PC-3 (cell line): Measurements from ENCODE around the gene TBC1D16. TPM values are rescaled to one million over a fixed set of nuclear protein-coding genes. Genes with fewer than 3 reads are reported as not detected.

Source experiments
- ATAC-seq: fragments of 200-7000 bp; cut with Tn5 transposase; 2 replicates; pipeline ENCODE4 v1.9.1; 2020; ENCODE audit warnings: mild to moderate bottlenecking, moderate library complexity
- BruUV-seq: library from RNA; stranded (reverse); fragments of 400-500 nt; replicated peaks from 2 replicates; lab custom pipeline; 2021; lab: Mats Ljungman, UMichigan
- CTCF ChIA-PET: fragments of 300-600 bp; sonication (Branson Sonifier 250); formaldehyde crosslinking; loops from one replicate; lab custom pipeline; 2022; ENCODE audit warnings: antibody characterized with exemption; lab: Charles Lee
- POLR2A ChIA-PET: fragments of 300-600 bp; sonication (Branson Sonifier 250); formaldehyde crosslinking; loops from one replicate; lab custom pipeline; 2022; ENCODE audit warnings: antibody characterized with exemption; ENCODE audit not compliant: unreplicated experiment; lab: Charles Lee
- DNase-seq: peaks from one replicate; pipeline ENCODE4 v3.0.0-alpha.2; 2015
- H2AFZ ChIP-seq: fragments of 300-600 bp; sonication (generic); 2 replicates; pipeline ENCODE4 v1.6.0; 2016; ENCODE audit warnings: antibody characterized with exemption, low read length
- H3F3A ChIP-seq: fragments of 300-600 bp; sonication (generic); one replicate; pipeline ENCODE4 v1.6.0; 2017; ENCODE audit warnings: antibody characterized with exemption, low read length, control low read depth, mild to moderate bottlenecking; ENCODE audit not compliant: unreplicated experiment
- H3K27ac ChIP-seq: fragments of 300-600 bp; sonication (generic); 2 replicates; pipeline ENCODE4 v1.5.1; 2016; ENCODE audit warnings: mild to moderate bottlenecking, low read length
- H3K27me3 ChIP-seq: fragments of 300-600 bp; sonication (generic); 2 replicates; pipeline ENCODE4 v1.6.1; 2016; ENCODE audit warnings: low read length, mixed read lengths
- H3K36me3 ChIP-seq: fragments of 300-600 bp; sonication (generic); 2 replicates; pipeline ENCODE4 v1.6.1; 2016; ENCODE audit warnings: low read depth, mixed run types, low read length, mixed read lengths
- H3K4me1 ChIP-seq: fragments of 300-600 bp; sonication (generic); 2 replicates; pipeline ENCODE4 v1.5.1; 2016; ENCODE audit warnings: low read length; ENCODE audit not compliant: insufficient read depth
- H3K4me2 ChIP-seq: fragments of 300-600 bp; sonication (generic); 2 replicates; pipeline ENCODE4 v1.6.0; 2016; ENCODE audit warnings: low read length
- H3K4me3 ChIP-seq: fragments of 300-600 bp; sonication (generic); 2 replicates; pipeline ENCODE4 v1.5.1; 2016; ENCODE audit warnings: mild to moderate bottlenecking, low read length, mixed read lengths
- H3K79me2 ChIP-seq: fragments of 300-600 bp; sonication (generic); 2 replicates; pipeline ENCODE4 v1.6.1; 2017; ENCODE audit warnings: low read length, mixed read lengths
- H3K9ac ChIP-seq: fragments of 300-600 bp; sonication (generic); 2 replicates; pipeline ENCODE4 v1.6.0; 2016; ENCODE audit warnings: mild to moderate bottlenecking, low read length
- H3K9me2 ChIP-seq: fragments of 300-600 bp; sonication (generic); replicated peaks from 2 replicates; pipeline ENCODE4 v1.6.1; 2016; ENCODE audit warnings: mixed run types, low read length, mixed read lengths
- H3K9me3 ChIP-seq: fragments of 300-600 bp; sonication (generic); 2 replicates; pipeline ENCODE4 v1.6.1; 2016; ENCODE audit warnings: low read length, mixed read lengths
- H4K20me1 ChIP-seq: fragments of 300-600 bp; sonication (generic); 2 replicates; pipeline ENCODE4 v1.6.1; 2016; ENCODE audit warnings: low read length, mixed read lengths
- CTCF ChIP-seq: fragments of 300-600 bp; sonication (generic); conservative IDR thresholded peaks from 2 replicates; pipeline ENCODE4 v1.5.1; 2017; ENCODE audit warnings: antibody characterized with exemption, low read depth, mild to moderate bottlenecking, low read length
- EZH2 ChIP-seq: fragments of 300-600 bp; sonication (generic); IDR thresholded peaks from one replicate; pipeline ENCODE4 v1.6.1; 2017; ENCODE audit warnings: antibody characterized with exemption, mild to moderate bottlenecking, low read length; ENCODE audit not compliant: unreplicated experiment
- EZH2phosphoT487 ChIP-seq: fragments of 300-600 bp; sonication (generic); IDR thresholded peaks from 2 replicates; pipeline ENCODE4 v1.6.1; 2018; ENCODE audit warnings: mild to moderate bottlenecking, antibody characterized with exemption, low read length, borderline replicate concordance
- intact Hi-C: fragments of 100-400 bp; cut with micrococcal nuclease; formaldehyde crosslinking; loops from 2 replicates; pipeline ENCODE4 v1.9.0; 2023
- total RNA-seq: library from RNA; depleted of rRNA; stranded (reverse); fragments of >200 nt; gene quantifications from 2 replicates; pipeline ENCODE4 v1.2.3, GENCODE V29; 2014

Gene TBC1D16
- total RNA-seq, 1 experiment from 2014 or later: 23.7 TPM

- BruUV-seq: no TSS peak
- CTCF ChIA-PET: no interaction called here
Measured at GRCh38 chr17:80018917-80019651, 16.6 kb downstream of the TBC1D16 start.

DNA sequence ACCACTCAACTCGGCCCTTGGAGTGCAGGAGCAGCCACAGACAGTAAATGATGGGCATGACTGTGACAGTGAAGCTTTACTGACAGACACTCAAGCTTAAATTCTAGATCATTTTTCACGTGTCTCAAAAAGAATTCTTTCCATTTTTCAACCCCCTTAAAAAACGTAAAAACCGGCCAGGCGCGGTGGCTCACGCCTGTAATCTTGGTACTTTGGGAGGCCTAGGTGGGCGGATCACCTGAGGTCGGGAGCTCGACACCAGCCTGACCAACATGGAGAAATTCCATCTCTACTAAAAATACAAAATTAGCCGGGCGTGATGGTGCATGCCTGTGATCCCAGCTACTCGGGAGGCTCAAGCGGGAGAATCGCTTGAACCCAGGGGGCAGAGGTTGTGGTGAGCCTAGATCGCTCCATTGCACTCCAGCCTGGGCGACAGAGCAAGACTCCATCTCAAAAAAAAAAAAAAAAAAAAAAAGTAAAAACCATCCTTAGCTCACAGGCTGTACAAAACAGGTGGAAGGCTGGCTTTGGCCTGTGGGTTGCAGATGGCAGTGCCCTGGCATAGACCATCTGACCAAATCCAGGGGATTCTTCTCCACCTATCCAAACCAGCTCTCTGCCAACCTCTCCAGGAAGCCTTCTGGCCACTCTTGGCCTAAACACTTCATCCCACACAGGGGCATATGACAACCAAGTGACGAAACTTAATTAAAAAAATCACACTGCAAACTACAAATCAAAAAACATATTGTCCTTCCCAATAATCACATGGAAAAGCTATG lies 18.3 kb downstream of the TBC1D16 start:
- CTCF ChIA-PET: no interaction called here

More at GRCh38 chr17:80018917-80019651, 16.6 kb downstream of the TBC1D16 start:
- Histone ChIP-seq H3F3A (no peaks in the 10 kb centered on the region), H3K9me3 (no peaks in the 10 kb centered on the region), H3K36me3 (no peaks in the 10 kb centered on the region), H3K79me2 (no peaks in the 10 kb centered on the region; the same call in 1 of the 2 replicates), H3K4me3 (no peak overlapping the region), H3K4me2 (no peak overlapping the region), H3K9ac (no peak overlapping the region), H3K27me3 (no peaks in the 10 kb centered on the region), H3K4me1 (no peaks in the 10 kb centered on the region), H2AFZ (no peak overlapping the region), H4K20me1 (no peaks in the 10 kb centered on the region; the same call in 1 of the 2 replicates), H3K9me2 (no peaks in the 10 kb centered on the region), H3K27ac (no peak overlapping the region)
- TF ChIP-seq EZH2: no peak
- TF ChIP-seq EZH2phosphoT487: no peak
- no peak for TF ChIP-seq CTCF
- intact Hi-C loops: no loop called here
- ATAC-seq: no peak
- DNase-seq: no peak
- POLR2A ChIA-PET: no interaction called here

More for the DNA sequence above, 18.3 kb downstream of the TBC1D16 start:
- Histone ChIP-seq H3K9me2 (no peaks in the 10 kb centered on the region), H2AFZ (no peak overlapping the region), H3K4me1 (no peaks in the 10 kb centered on the region), H3K27ac (no peak overlapping the region), H3K4me2 (no peak overlapping the region), H3K9me3 (no peaks in the 10 kb centered on the region), H4K20me1 (no peaks in the 10 kb centered on the region; the same call in 1 of the 2 replicates), H3F3A (no peaks in the 10 kb centered on the region), H3K4me3 (no peak overlapping the region), H3K36me3 (no peaks in the 10 kb centered on the region), H3K27me3 (no peaks in the 10 kb centered on the region), H3K9ac (no peak overlapping the region), H3K79me2 (no peaks in the 10 kb centered on the region; the same call in 1 of the 2 replicates)
- BruUV-seq: no TSS peak
- DNase-seq (no peak), ATAC-seq (no peak)
- intact Hi-C loops: no loop called here
- POLR2A ChIA-PET: no interaction called here
- TF ChIP-seq CTCF: no peak
- no peak for TF ChIP-seq EZH2phosphoT487
- no peak for TF ChIP-seq EZH2
